HepG2 (cell line): ENCODE data around the gene CBFA2T2. TPM values are rescaled to one million over a fixed set of nuclear protein-coding genes. Genes with fewer than 3 reads are reported as not detected.

Experiments
- AHR ChIP-seq: IDR thresholded peaks from 2 replicates; pipeline ENCODE4 v1.6.1; 2018; ENCODE audit warnings: missing genetic modification reagents, missing compliant biosample characterization
- HDAC2 ChIP-seq: sonication (generic); formaldehyde crosslinking; IDR thresholded peaks from 2 replicates; pipeline ENCODE4 v1.4.0; 2020; ENCODE audit warnings: missing genetic modification reagents
- HNRNPLL ChIP-seq: fragments of 200-400 bp; formaldehyde crosslinking; IDR thresholded peaks from 2 replicates; pipeline ENCODE4 v1.6.1; 2017; ENCODE audit warnings: mild to moderate bottlenecking, low read depth, low read length; ENCODE audit not compliant: poor library complexity, severe bottlenecking
- HOXA5 ChIP-seq: sonication (generic); formaldehyde crosslinking; IDR thresholded peaks from 2 replicates; pipeline ENCODE4 v1.4.0; 2020; ENCODE audit warnings: missing genetic modification reagents
- PAF1 ChIP-seq: IDR thresholded peaks from 2 replicates; pipeline ENCODE4 v1.6.1; 2016; ENCODE audit warnings: missing genetic modification reagents, missing compliant biosample characterization
- RXRA ChIP-seq: sonication (generic); formaldehyde crosslinking; IDR thresholded peaks from 2 replicates; pipeline ENCODE4 v1.5.1; 2020; ENCODE audit warnings: missing genetic modification reagents
- SETDB1 ChIP-seq: sonication (generic); formaldehyde crosslinking; IDR thresholded peaks from 2 replicates; pipeline ENCODE4 v1.5.1; 2020; ENCODE audit warnings: missing genetic modification reagents, mild to moderate bottlenecking, borderline replicate concordance
- ZFX ChIP-seq: sonication (generic); formaldehyde crosslinking; IDR thresholded peaks from 2 replicates; pipeline ENCODE4 v1.4.0; 2020; ENCODE audit warnings: mild to moderate bottlenecking, low read depth, missing genetic modification reagents, moderate library complexity
- ZFY ChIP-seq: sonication (generic); formaldehyde crosslinking; IDR thresholded peaks from 2 replicates; pipeline ENCODE4 v1.4.0; 2020; ENCODE audit warnings: missing genetic modification reagents
- ZNF101 ChIP-seq: sonication (generic); formaldehyde crosslinking; IDR thresholded peaks from 2 replicates; pipeline ENCODE4 v1.4.0; 2020; ENCODE audit warnings: mild to moderate bottlenecking, low read depth, missing genetic modification reagents, borderline replicate concordance
- ZNF24 ChIP-seq: fragments of 450-650 bp; IDR thresholded peaks from 2 replicates; pipeline ENCODE4 v1.6.1; 2017; ENCODE audit warnings: antibody characterized with exemption, mild to moderate bottlenecking
- ZNF282 ChIP-seq: fragments of 450-650 bp; IDR thresholded peaks from 2 replicates; pipeline ENCODE4 v1.6.1; 2018; ENCODE audit not compliant: partially characterized antibody
- ZNF337 ChIP-seq: sonication (generic); formaldehyde crosslinking; IDR thresholded peaks from 2 replicates; pipeline ENCODE4 v1.5.1; 2020; ENCODE audit warnings: missing genetic modification reagents, low read depth, mild to moderate bottlenecking, borderline replicate concordance
- ZNF34 ChIP-seq: sonication (generic); formaldehyde crosslinking; IDR thresholded peaks from 2 replicates; pipeline ENCODE4 v1.4.0; 2020; ENCODE audit warnings: mild to moderate bottlenecking, missing genetic modification reagents, borderline replicate concordance
- polyA plus RNA-seq, 8 experiments: library from polyadenylated mRNA; depleted of rRNA in 3 of 8; stranded (reverse) in 7 of 8; unstranded in 1 of 8; fragments of >200 nt; fragmentation: Illumina TruSeq in 4 of 8; extraction: Trizol in 4 of 8; gene quantifications; 2 replicates each; pipeline versions ENCODE4 v1.2.1 to v1.2.3, GENCODE V29; 2011 to 2016; ENCODE audit warnings: low read depth in 4 of 8, missing spikeins in 1 of 8, mixed read lengths in 1 of 8; ENCODE audit not compliant: insufficient read depth in 1 of 8
- total RNA-seq, 5 experiments: library from RNA; depleted of rRNA; stranded (reverse); fragments of >200 nt; fragmentation: Illumina TruSeq; extraction: Trizol; gene quantifications; 2 replicates each; pipeline ENCODE4 v1.2.3, GENCODE V29; 2016; ENCODE audit warnings: low read depth in 1 of 5
- TF ChIP-seq, protein P1 (sequence below): sonication (generic); formaldehyde crosslinking; IDR thresholded peaks from 2 replicates; pipeline ENCODE4 v1.4.0; 2020; ENCODE audit warnings: missing genetic modification reagents
- TF ChIP-seq, protein P2 (sequence below): sonication (generic); formaldehyde crosslinking; IDR thresholded peaks from 2 replicates; pipeline ENCODE4 v1.9.0; 2021; ENCODE audit warnings: missing genetic modification reagents, mild to moderate bottlenecking, borderline replicate concordance
- TF ChIP-seq, protein P3 (sequence below): sonication (generic); formaldehyde crosslinking; IDR thresholded peaks from 2 replicates; pipeline ENCODE4 v1.4.0; 2020; ENCODE audit warnings: missing genetic modification reagents
- TF ChIP-seq, protein P4 (sequence below): sonication (generic); formaldehyde crosslinking; IDR thresholded peaks from 2 replicates; pipeline ENCODE4 v1.5.0; 2020; ENCODE audit warnings: missing genetic modification reagents, mild to moderate bottlenecking, borderline replicate concordance

Gene CBFA2T2
- total and polyA plus RNA-seq, 2 of the 13 experiments (the other 11 are each of a cell fraction or from before 2014, with no cell fraction given) = 6.3 to 21.2 TPM

DNA sequence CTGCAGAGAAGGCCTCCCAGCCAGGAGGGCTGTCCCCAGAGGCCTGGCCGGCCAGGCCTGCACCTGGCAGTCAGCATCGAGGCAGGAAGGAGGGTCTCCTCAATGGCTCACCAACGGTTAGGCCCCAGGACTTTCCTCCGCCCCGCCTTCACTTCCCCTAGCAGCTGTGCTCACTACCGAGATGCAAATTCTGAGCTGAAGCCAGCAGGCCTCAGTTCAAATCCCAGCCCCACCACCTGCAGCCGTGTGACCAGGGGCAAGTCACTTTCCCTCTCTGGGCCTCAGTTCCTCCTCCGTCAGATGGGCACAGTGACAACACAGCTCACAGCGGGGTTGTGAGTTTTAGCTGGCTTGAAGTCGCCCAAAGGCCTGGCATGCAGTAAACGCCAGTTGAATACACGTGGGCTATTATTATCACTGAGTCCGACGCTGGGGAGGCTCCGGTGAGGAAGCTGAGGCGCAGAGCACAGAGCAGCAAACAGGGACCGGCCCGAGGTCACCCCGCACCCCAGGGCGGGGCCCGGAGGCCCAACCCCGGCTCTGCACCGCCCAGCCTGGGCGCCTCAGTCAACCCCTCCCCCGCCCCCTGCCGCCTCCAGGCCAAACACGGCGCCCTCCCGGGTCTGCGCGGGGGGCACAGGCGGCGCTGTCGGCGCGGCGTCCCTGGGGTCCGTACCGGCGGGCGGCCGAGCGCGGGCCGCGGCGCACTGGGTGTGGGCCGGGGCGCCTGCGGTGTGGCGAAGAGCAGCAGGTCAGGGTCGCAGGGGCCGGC is 195.6 kb downstream of the CBFA2T2 start (continued):
- peak; percentile 19 for TF ChIP-seq HNRNPLL
- TF ChIP-seq RXRA (CRISPR knock-in tag) = peak; percentile 78
- peak; percentile 57; the same call in 1 of the 2 replicates for TF ChIP-seq AHR
- no peak for TF ChIP-seq ZNF101 (CRISPR knock-in tag)
- 0 out of 2 replicates have a peak, but pooled peaks have one; percentile 40 for TF ChIP-seq HDAC2 (CRISPR knock-in tag)
- peak; percentile 86 for TF ChIP-seq ZFY (CRISPR knock-in tag)
- TF ChIP-seq, protein P1, sequence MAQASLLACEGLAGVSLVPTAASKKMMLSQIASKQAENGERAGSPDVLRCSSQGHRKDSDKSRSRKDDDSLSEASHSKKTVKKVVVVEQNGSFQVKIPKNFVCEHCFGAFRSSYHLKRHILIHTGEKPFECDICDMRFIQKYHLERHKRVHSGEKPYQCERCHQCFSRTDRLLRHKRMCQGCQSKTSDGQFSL = peak; percentile 61; the same call in 1 of the 2 replicates
- TF ChIP-seq ZNF282 = no peak
- TF ChIP-seq, protein P2, sequence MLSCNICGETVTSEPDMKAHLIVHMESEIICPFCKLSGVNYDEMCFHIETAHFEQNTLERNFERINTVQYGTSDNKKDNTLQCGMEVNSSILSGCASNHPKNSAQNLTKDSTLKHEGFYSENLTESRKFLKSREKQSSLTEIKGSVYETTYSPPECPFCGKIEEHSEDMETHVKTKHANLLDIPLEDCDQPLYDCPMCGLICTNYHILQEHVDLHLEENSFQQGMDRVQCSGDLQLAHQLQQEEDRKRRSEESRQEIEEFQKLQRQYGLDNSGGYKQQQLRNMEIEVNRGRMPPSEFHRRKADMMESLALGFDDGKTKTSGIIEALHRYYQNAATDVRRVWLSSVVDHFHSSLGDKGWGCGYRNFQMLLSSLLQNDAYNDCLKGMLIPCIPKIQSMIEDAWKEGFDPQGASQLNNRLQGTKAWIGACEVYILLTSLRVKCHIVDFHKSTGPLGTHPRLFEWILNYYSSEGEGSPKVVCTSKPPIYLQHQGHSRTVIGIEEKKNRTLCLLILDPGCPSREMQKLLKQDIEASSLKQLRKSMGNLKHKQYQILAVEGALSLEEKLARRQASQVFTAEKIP (CRISPR knock-in tag) = no peak
- TF ChIP-seq SETDB1 (CRISPR knock-in tag) = no peak
- TF ChIP-seq, protein P3, sequence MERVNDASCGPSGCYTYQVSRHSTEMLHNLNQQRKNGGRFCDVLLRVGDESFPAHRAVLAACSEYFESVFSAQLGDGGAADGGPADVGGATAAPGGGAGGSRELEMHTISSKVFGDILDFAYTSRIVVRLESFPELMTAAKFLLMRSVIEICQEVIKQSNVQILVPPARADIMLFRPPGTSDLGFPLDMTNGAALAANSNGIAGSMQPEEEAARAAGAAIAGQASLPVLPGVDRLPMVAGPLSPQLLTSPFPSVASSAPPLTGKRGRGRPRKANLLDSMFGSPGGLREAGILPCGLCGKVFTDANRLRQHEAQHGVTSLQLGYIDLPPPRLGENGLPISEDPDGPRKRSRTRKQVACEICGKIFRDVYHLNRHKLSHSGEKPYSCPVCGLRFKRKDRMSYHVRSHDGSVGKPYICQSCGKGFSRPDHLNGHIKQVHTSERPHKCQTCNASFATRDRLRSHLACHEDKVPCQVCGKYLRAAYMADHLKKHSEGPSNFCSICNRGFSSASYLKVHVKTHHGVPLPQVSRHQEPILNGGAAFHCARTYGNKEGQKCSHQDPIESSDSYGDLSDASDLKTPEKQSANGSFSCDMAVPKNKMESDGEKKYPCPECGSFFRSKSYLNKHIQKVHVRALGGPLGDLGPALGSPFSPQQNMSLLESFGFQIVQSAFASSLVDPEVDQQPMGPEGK = peak; percentile 77; the same call in 1 of the 2 replicates
- TF ChIP-seq, protein P4, sequence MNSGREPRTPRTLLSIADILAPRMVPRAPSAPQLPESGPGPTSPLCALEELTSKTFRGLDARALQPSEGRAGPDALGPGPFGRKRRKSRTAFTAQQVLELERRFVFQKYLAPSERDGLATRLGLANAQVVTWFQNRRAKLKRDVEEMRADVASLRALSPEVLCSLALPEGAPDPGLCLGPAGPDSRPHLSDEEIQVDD (CRISPR knock-in tag) = no peak; the same call in 1 of the 2 replicates
- TF ChIP-seq PAF1 = no peak
- peak; percentile 20; the same call in 1 of the 2 replicates for TF ChIP-seq HOXA5 (CRISPR knock-in tag)
- no peak for TF ChIP-seq ZNF337
- TF ChIP-seq ZFX = peak; percentile 87
- TF ChIP-seq ZNF24 = no peak
- no peak for TF ChIP-seq ZNF34 (CRISPR knock-in tag)
